HG03565 (cell line): Measurements from ENCODE around the gene EPHB2.

Source experiments
- ATAC-seq: cut with Tn5 transposase; IDR thresholded peaks from one replicate; pipeline ENCODE4 v1.9.1; 2021; ENCODE audit warnings: mild to moderate bottlenecking, moderate library complexity; ENCODE audit not compliant: unreplicated experiment

The EPHB2 gene

GRCh38 chr1:22749919-22750684, 39.5 kb downstream of the EPHB2 start:
- no peak for ATAC-seq

- ATAC-seq, result no peak
Measured at GRCh38 chr1:22750685-22751051, 40.0 kb downstream of the EPHB2 start.

GRCh38 chr1:22751124-22751531, 40.5 kb downstream of the EPHB2 start:
- ATAC-seq, result no peak

GRCh38 chr1:22752339-22752738, 41.7 kb downstream of the EPHB2 start:
- ATAC-seq, result no peak

- no peak for ATAC-seq
Measured at GRCh38 chr1:22753481-22753971, 42.9 kb downstream of the EPHB2 start.

- ATAC-seq, result no peak
Measured at GRCh38 chr1:22754106-22754768, 43.6 kb downstream of the EPHB2 start.

- ATAC-seq, result no peak
Measured at GRCh38 chr1:22754824-22755223, 44.2 kb downstream of the EPHB2 start.

- ATAC-seq, result no peak
Measured at GRCh38 chr1:22755641-22756040, 45.0 kb downstream of the EPHB2 start.

- ATAC-seq, result no peak
Measured at GRCh38 chr1:22756125-22756735, 45.6 kb downstream of the EPHB2 start.

GRCh38 chr1:22760455-22760854, 49.8 kb downstream of the EPHB2 start:
- no peak for ATAC-seq

- no peak for ATAC-seq
Measured at GRCh38 chr1:22761101-22761500, 50.5 kb downstream of the EPHB2 start.

- ATAC-seq, result no peak
Measured at GRCh38 chr1:22761821-22762220, 51.2 kb downstream of the EPHB2 start.

- no peak for ATAC-seq
Measured at GRCh38 chr1:22763487-22764200, 53.0 kb downstream of the EPHB2 start.

GRCh38 chr1:22767852-22768251, 57.2 kb downstream of the EPHB2 start:
- no peak for ATAC-seq

GRCh38 chr1:22769932-22770331, 59.3 kb downstream of the EPHB2 start:
- no peak for ATAC-seq

- ATAC-seq, result no peak
Measured at GRCh38 chr1:22772014-22772413, 61.4 kb downstream of the EPHB2 start.

- ATAC-seq, result no peak
Measured at GRCh38 chr1:22773981-22774832, 63.6 kb downstream of the EPHB2 start.

- ATAC-seq, result no peak
Measured at GRCh38 chr1:22774833-22775182, 64.2 kb downstream of the EPHB2 start.

- ATAC-seq, result no peak
Measured at GRCh38 chr1:22775478-22775877, 64.8 kb downstream of the EPHB2 start.

GRCh38 chr1:22776035-22776613, 65.5 kb downstream of the EPHB2 start:
- no peak for ATAC-seq
